CD4-positive, alpha-beta memory T cell (primary cell): ENCODE measurements around the gene LDB2. TPM values are rescaled to one million over a fixed set of nuclear protein-coding genes. Genes with fewer than 3 reads are reported as not detected.

ENCODE experiments used
- CTCF ChIA-PET: fragments of 350-600 bp; sonication (Branson Sonifier 250); formaldehyde crosslinking; loops from one replicate; lab custom pipeline; 2021; ENCODE audit warnings: inconsistent platforms; ENCODE audit not compliant: partially characterized antibody; lab: Charles Lee
- POLR2A ChIA-PET: fragments of 350-600 bp; sonication (Branson Sonifier 250); formaldehyde crosslinking; loops from one replicate; lab custom pipeline; 2021; ENCODE audit not compliant: partially characterized antibody; lab: Charles Lee
- DNase-seq, 5 donors: peaks; one replicate each; pipeline versions ENCODE4 v3.0.0 to v3.0.0-alpha.2; 2020 to 2022; ENCODE audit warnings: mixed read lengths in 1 of 5
- H3K27ac ChIP-seq: one replicate; pipeline ENCODE4 v1.7.0; 2013; ENCODE audit warnings: low read depth, low read length
- H3K27me3 ChIP-seq: 2 replicates; pipeline ENCODE4 v1.7.0; 2013; ENCODE audit warnings: mild to moderate bottlenecking, low read length, moderate library complexity; ENCODE audit not compliant: insufficient read depth
- H3K36me3 ChIP-seq: 2 replicates; pipeline ENCODE4 v1.7.0; 2013; ENCODE audit warnings: mild to moderate bottlenecking, low read length, moderate library complexity; ENCODE audit not compliant: insufficient read depth
- H3K4me1 ChIP-seq: 2 replicates; pipeline ENCODE4 v1.7.0; 2013; ENCODE audit warnings: mild to moderate bottlenecking, low read length, moderate library complexity; ENCODE audit not compliant: insufficient read depth
- H3K4me3 ChIP-seq, 2 donors: one replicate each; pipeline ENCODE4 v1.7.0; 2013; ENCODE audit warnings: low read length in 2 of 2, mild to moderate bottlenecking in 1 of 2
- H3K9me3 ChIP-seq, 2 donors: one replicate each; pipeline ENCODE4 v1.7.0; 2013; ENCODE audit warnings: low read length in 2 of 2, control low read depth in 1 of 2; ENCODE audit not compliant: control insufficient read depth in 1 of 2
- H3K27ac Mint-ChIP-seq, 7 donors: one replicate each; pipeline ENCODE4 v1.8.0; 2020 to 2021; ENCODE audit warnings: mixed read lengths in 7 of 7, mild to moderate bottlenecking in 6 of 7, inconsistent platforms in 3 of 7, moderate library complexity in 3 of 7
- H3K27me3 Mint-ChIP-seq, 2 donors: one replicate each; pipeline ENCODE4 v1.8.0; 2020 to 2021; ENCODE audit warnings: mixed read lengths in 2 of 2
- H3K36me3 Mint-ChIP-seq, 2 donors: one replicate each; pipeline ENCODE4 v1.8.0; 2020 to 2021; ENCODE audit warnings: mixed read lengths in 2 of 2, inconsistent platforms in 1 of 2, mild to moderate bottlenecking in 1 of 2
- H3K4me1 Mint-ChIP-seq, 4 donors: one replicate each; pipeline ENCODE4 v1.8.0; 2020 to 2021; ENCODE audit warnings: mixed read lengths in 4 of 4, mild to moderate bottlenecking in 1 of 4
- H3K4me3 Mint-ChIP-seq, 8 donors: one replicate each; pipeline ENCODE4 v1.8.0; 2020 to 2021; ENCODE audit warnings: mixed read lengths in 8 of 8, mild to moderate bottlenecking in 7 of 8, moderate library complexity in 6 of 8, inconsistent platforms in 3 of 8
- H3K9me3 Mint-ChIP-seq, 8 donors: one replicate each; pipeline ENCODE4 v1.8.0; 2020 to 2021; ENCODE audit warnings: mixed read lengths in 8 of 8, mild to moderate bottlenecking in 5 of 8, inconsistent platforms in 3 of 8, moderate library complexity in 1 of 8
- intact Hi-C: fragments of 100-400 bp; cut with micrococcal nuclease; formaldehyde crosslinking; loops from one replicate; pipeline ENCODE4 v1.15.1; 2023
- polyA plus RNA-seq, 2 donors: library from polyadenylated mRNA; unstranded; fragments of 300-500 nt; fragmentation: Illumina TruSeq; gene quantifications; one replicate each; pipeline ENCODE4 v1.2.3, GENCODE V29; 2021
- total RNA-seq, 2 experiments: library from RNA; stranded (reverse); gene quantifications; one replicate each; pipeline ENCODE4 v1.2.3, GENCODE V29; 2021

The LDB2 gene
- total and polyA plus RNA-seq, 4 experiments from 2014 or later: not detected

GRCh38 chr4:16462656-16463055 lies 435.8 kb downstream of the LDB2 start:
- Histone ChIP-seq H3K27ac (no peak overlapping the region), H3K4me3 (no peak overlapping the region), H3K36me3 (no peaks in the 10 kb centered on the region), H3K9me3 (no peaks in the 10 kb centered on the region), H3K27me3 (no peaks in the 10 kb centered on the region), H3K4me1 (no peaks in the 10 kb centered on the region)
- no peak for DNase-seq
- POLR2A ChIA-PET: no interaction called here
- no peaks in the 10 kb centered on the region for H3K4me1 Mint-ChIP-seq
- no peak overlapping the region for H3K4me3 Mint-ChIP-seq
- H3K36me3 Mint-ChIP-seq: no peaks in the 10 kb centered on the region
- peaks cover 0 to 1% of the 10 kb centered on the region in 2 donors for H3K27me3 Mint-ChIP-seq
- H3K9me3 Mint-ChIP-seq: peaks cover 0 to 4% (median under 1%) of the 10 kb centered on the region in 8 donors
- intact Hi-C loops: no loop called here
- CTCF ChIA-PET: no interaction called here
- H3K27ac Mint-ChIP-seq: no peak overlapping the region

DNA sequence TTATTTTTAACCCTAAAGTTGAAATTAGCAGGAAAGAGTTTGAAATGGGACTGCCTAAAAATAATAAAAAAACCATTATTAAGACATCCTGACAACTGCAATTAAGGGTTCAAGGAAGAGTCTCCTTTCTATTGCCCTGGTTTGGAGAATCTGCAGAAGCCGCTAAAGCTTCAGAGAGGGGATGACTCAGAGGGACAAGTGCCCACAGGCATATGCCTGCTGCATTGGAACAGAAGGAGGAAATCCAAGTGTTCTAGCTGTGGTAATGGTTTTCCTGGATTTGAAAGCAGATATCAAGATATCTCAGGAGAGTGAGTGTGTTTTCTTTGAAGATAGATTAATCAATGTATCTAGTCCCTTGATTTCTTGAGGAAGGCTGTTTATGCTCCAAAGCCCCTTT lies 437.1 kb downstream of the LDB2 start:
- CTCF ChIA-PET: no interaction called here

GRCh38 chr4:16457944-16458343 lies 440.5 kb downstream of the LDB2 start:
- CTCF ChIA-PET: no interaction called here
- Histone ChIP-seq H3K27me3 (no peaks in the 10 kb centered on the region), H3K36me3 (no peaks in the 10 kb centered on the region), H3K4me3 (no peak overlapping the region), H3K4me1 (no peaks in the 10 kb centered on the region), H3K9me3 (no peaks in the 10 kb centered on the region), H3K27ac (no peak overlapping the region)
- Mint-ChIP-seq H3K36me3 (no peaks in the 10 kb centered on the region), H3K27me3 (no peaks in the 10 kb centered on the region), H3K9me3 (peaks cover 0 to 4% (median under 1%) of the 10 kb centered on the region in 8 donors), H3K4me3 (no peak overlapping the region), H3K27ac (no peak overlapping the region), H3K4me1 (no peaks in the 10 kb centered on the region)
- no peak for DNase-seq
- intact Hi-C loops: no loop called here
- POLR2A ChIA-PET: no interaction called here

More for the DNA sequence above, 437.1 kb downstream of the LDB2 start:
- Histone ChIP-seq H3K36me3 (no peaks in the 10 kb centered on the region), H3K27me3 (no peaks in the 10 kb centered on the region), H3K4me1 (no peaks in the 10 kb centered on the region), H3K9me3 (no peaks in the 10 kb centered on the region), H3K27ac (no peak overlapping the region), H3K4me3 (no peak overlapping the region)
- peaks cover 0 to 1% of the 10 kb centered on the region in 2 donors for H3K27me3 Mint-ChIP-seq
- POLR2A ChIA-PET: no interaction called here
- no peak overlapping the region for H3K4me3 Mint-ChIP-seq
- no peaks in the 10 kb centered on the region for H3K36me3 Mint-ChIP-seq
- intact Hi-C loops: no loop called here
- no peak overlapping the region for H3K27ac Mint-ChIP-seq
- H3K9me3 Mint-ChIP-seq: peaks cover 0 to 4% (median 0%) of the 10 kb centered on the region in 8 donors
- no peak for DNase-seq
- no peaks in the 10 kb centered on the region for H3K4me1 Mint-ChIP-seq
